HCT116 (cell line): ENCODE data around the gene PPARGC1A. TPM values are rescaled to one million over a fixed set of nuclear protein-coding genes. Genes with fewer than 3 reads are reported as not detected.

Experiments used
- ATAC-seq: fragments of 200-7000 bp; cut with Tn5 transposase; 2 replicates; pipeline ENCODE4 v1.9.1; 2020; ENCODE audit warnings: mild to moderate bottlenecking, moderate library complexity
- BruUV-seq: library from RNA; stranded (reverse); fragments of 400-500 nt; replicated peaks from 2 replicates; lab custom pipeline; 2021; lab: Mats Ljungman, UMichigan
- CTCF ChIA-PET: fragments of 300-600 bp; sonication (Branson Sonifier 250); formaldehyde crosslinking; loops from one replicate; lab custom pipeline; 2021; ENCODE audit warnings: antibody characterized with exemption; lab: Charles Lee
- POLR2A ChIA-PET: fragments of 300-600, 350-600 bp; sonication (Branson Sonifier 250); formaldehyde crosslinking; loops from one replicate; lab custom pipeline; 2021; ENCODE audit warnings: antibody characterized with exemption; lab: Charles Lee
- RAD21 ChIA-PET, 2 experiments: fragments of 300-600 bp; sonication (Branson Sonifier 250); formaldehyde crosslinking; loops; one replicate each; lab custom pipeline; 2023; ENCODE audit warnings: low total read pairs in 2 of 2; ENCODE audit not compliant: uncharacterized antibody in 2 of 2, unreplicated experiment in 2 of 2, low non-redundant PET in 1 of 2; lab: Charles Lee
- DNase-seq: peaks from one replicate; pipeline ENCODE4 v3.0.0-alpha.2; 2010; ENCODE audit warnings: low read depth, low spot score
- H2AFZ ChIP-seq: fragments of 200-600 bp; shearing (Covaris generic), sonication (generic); 2 replicates; pipeline ENCODE4 v1.6.1; 2017; ENCODE audit warnings: low read depth, mixed run types, mixed read lengths, antibody characterized with exemption, low read length; ENCODE audit not compliant: poor library complexity, severe bottlenecking
- H3K27ac ChIP-seq: 2 replicates; pipeline ENCODE4 v1.5.1; 2012; ENCODE audit warnings: low read depth, low read length
- H3K27me3 ChIP-seq: fragments of 200-600 bp; sonication (generic); 2 replicates; pipeline ENCODE4 v1.6.1; 2016; ENCODE audit warnings: mixed run types, low read length, mixed read lengths; ENCODE audit not compliant: insufficient read depth
- H3K36me3 ChIP-seq, 2 experiments: fragments of 200-500 bp in 1 of 2; fragments of 200-600 bp in 1 of 2; sonication (Bioruptor generic) in 1 of 2; sonication (generic) in 1 of 2; 2 replicates each; pipeline versions ENCODE4 v1.5.1 to v1.6.1; 2014 to 2016; ENCODE audit warnings: low read length in 2 of 2, inconsistent platforms in 1 of 2, mixed read lengths in 1 of 2, mixed run types in 1 of 2; ENCODE audit not compliant: insufficient read depth in 2 of 2, control insufficient read depth in 1 of 2
- H3K4me1 ChIP-seq, 2 experiments: fragments of 200-600 bp in 1 of 2; sonication (generic) in 1 of 2; 2 replicates each; pipeline versions ENCODE4 v1.5.1 to v1.6.1; 2012 to 2017; ENCODE audit warnings: low read length in 2 of 2, inconsistent platforms in 1 of 2, mild to moderate bottlenecking in 1 of 2, mixed read lengths in 1 of 2, mixed run types in 1 of 2, moderate library complexity in 1 of 2; ENCODE audit not compliant: insufficient read depth in 2 of 2, control insufficient read depth in 1 of 2
- H3K4me2 ChIP-seq: fragments of 200-600 bp; sonication (generic); 2 replicates; pipeline ENCODE4 v1.6.1; 2017; ENCODE audit warnings: mixed run types, low read length, mixed read lengths
- H3K4me3 ChIP-seq, 2 experiments: fragments of 200-600 bp in 1 of 2; sonication (generic) in 1 of 2; replicated peaks in 1 of 2; 2 replicates each; pipeline ENCODE4 v1.5.1; 2011 to 2016; ENCODE audit warnings: low read length in 2 of 2, control low read depth in 1 of 2, low read depth in 1 of 2, mild to moderate bottlenecking in 1 of 2, mixed read lengths in 1 of 2, mixed run types in 1 of 2
- H3K79me2 ChIP-seq: fragments of 200-600 bp; sonication (generic); 2 replicates; pipeline ENCODE4 v1.6.1; 2017; ENCODE audit warnings: mild to moderate bottlenecking, mixed run types, low read length, moderate library complexity, mixed read lengths; ENCODE audit not compliant: insufficient read depth
- H3K9ac ChIP-seq: fragments of 200-600 bp; sonication (generic); 2 replicates; pipeline ENCODE4 v1.6.1; 2016; ENCODE audit warnings: low read length, mixed read lengths
- H3K9me2 ChIP-seq: fragments of 200-600 bp; sonication (generic), shearing (Covaris generic); 2 replicates; pipeline ENCODE4 v1.6.1; 2017; ENCODE audit warnings: mixed run types, mild to moderate bottlenecking, moderate library complexity; ENCODE audit not compliant: insufficient read depth
- H3K9me3 ChIP-seq, 2 experiments: fragments of 200-500 bp in 1 of 2; fragments of 200-600 bp in 1 of 2; sonication (Bioruptor generic) in 1 of 2; sonication (generic) in 1 of 2; 2 replicates each; pipeline ENCODE4 v1.6.1; 2014 to 2017; ENCODE audit warnings: low read length in 2 of 2, mixed read lengths in 2 of 2, inconsistent platforms in 1 of 2, low read depth in 1 of 2, mild to moderate bottlenecking in 1 of 2, mixed run types in 1 of 2, moderate library complexity in 1 of 2; ENCODE audit not compliant: control insufficient read depth in 1 of 2, insufficient read depth in 1 of 2
- H4K20me1 ChIP-seq: fragments of 200-600 bp; sonication (generic), shearing (Covaris generic); 2 replicates; pipeline ENCODE4 v1.6.1; 2017; ENCODE audit warnings: mixed run types, mild to moderate bottlenecking, moderate library complexity; ENCODE audit not compliant: insufficient read depth
- CBX3 ChIP-seq: IDR thresholded peaks from 2 replicates; pipeline ENCODE4 v1.6.1; 2012; ENCODE audit warnings: low read depth
- CEBPB ChIP-seq: IDR thresholded peaks from 2 replicates; pipeline ENCODE4 v1.6.1; 2012; ENCODE audit warnings: low read depth
- EGR1 ChIP-seq: IDR thresholded peaks from 2 replicates; pipeline ENCODE4 v1.6.1; 2012; ENCODE audit warnings: low read depth
- ELF1 ChIP-seq: IDR thresholded peaks from 2 replicates; pipeline ENCODE4 v1.6.1; 2012; ENCODE audit warnings: low read depth, borderline replicate concordance
- EZH2 ChIP-seq: fragments of 200-600 bp; sonication (generic); IDR thresholded peaks from 2 replicates; pipeline ENCODE4 v1.6.1; 2017; ENCODE audit warnings: antibody characterized with exemption, mixed run types
- EZH2phosphoT487 ChIP-seq: fragments of 200-600 bp; IDR thresholded peaks from 2 replicates; pipeline ENCODE4 v1.6.1; 2018; ENCODE audit warnings: antibody characterized with exemption, borderline replicate concordance
- JUND ChIP-seq: IDR thresholded peaks from 2 replicates; pipeline ENCODE4 v1.6.1; 2012
- POLR2A ChIP-seq: IDR thresholded peaks from 2 replicates; pipeline ENCODE4 v1.7.0; 2011; ENCODE audit warnings: borderline replicate concordance; ENCODE audit not compliant: insufficient read depth, insufficient read length; ENCODE audit errors: extremely low read depth
- POLR2AphosphoS5 ChIP-seq: IDR thresholded peaks from 2 replicates; pipeline ENCODE4 v1.6.1; 2011; ENCODE audit warnings: mild to moderate bottlenecking, low read depth, low read length, moderate library complexity
- RAD21 ChIP-seq: IDR thresholded peaks from 2 replicates; pipeline ENCODE4 v1.6.1; 2012; ENCODE audit warnings: low read depth, mild to moderate bottlenecking
- SIN3A ChIP-seq: IDR thresholded peaks from 2 replicates; pipeline ENCODE4 v1.6.1; 2012; ENCODE audit warnings: low read depth
- SP1 ChIP-seq: IDR thresholded peaks from 2 replicates; pipeline ENCODE4 v1.6.1; 2012; ENCODE audit warnings: low read depth
- SRF ChIP-seq: IDR thresholded peaks from 2 replicates; pipeline ENCODE4 v1.6.1; 2012; ENCODE audit warnings: low read depth
- TCF7L2 ChIP-seq: IDR thresholded peaks from 2 replicates; pipeline ENCODE4 v1.7.0; 2011; ENCODE audit warnings: borderline replicate concordance, inconsistent platforms; ENCODE audit not compliant: insufficient read depth, insufficient read length; ENCODE audit errors: extremely low read depth
- ZFX ChIP-seq: fragments of 450-650 bp; IDR thresholded peaks from 2 replicates; pipeline ENCODE4 v1.6.1; 2017
- ZNF274 ChIP-seq: fragments of 200-500 bp; sonication (Bioruptor generic); IDR thresholded peaks from 2 replicates; pipeline ENCODE4 v1.6.1; 2014; ENCODE audit warnings: mild to moderate bottlenecking, low read depth, low read length, inconsistent platforms
- intact Hi-C: fragments of 100-400 bp; cut with micrococcal nuclease; formaldehyde crosslinking; loops from 2 replicates; pipeline ENCODE4 v1.10.0; 2022
- total RNA-seq: library from RNA; stranded (reverse); gene quantifications from one replicate; pipeline ENCODE4 v1.2.1, GENCODE V29; 2021; ENCODE audit not compliant: unreplicated experiment
- TF ChIP-seq, protein P1 (sequence below): IDR thresholded peaks from 2 replicates; pipeline ENCODE4 v1.6.1; 2011; ENCODE audit warnings: mild to moderate bottlenecking, low read length, moderate library complexity; ENCODE audit not compliant: insufficient replicate concordance; ENCODE audit errors: extremely low read depth
- TF ChIP-seq, protein P2 (sequence below), 3 experiments: fragments of 200-600 bp in 1 of 3; sonication (generic) in 1 of 3; IDR thresholded peaks in 2 of 3; conservative IDR thresholded peaks in 1 of 3; 2 replicates each; pipeline ENCODE4 v1.5.1; 2012 to 2017; ENCODE audit warnings: low read depth in 2 of 3, low read length in 2 of 3, antibody characterized with exemption in 1 of 3, borderline replicate concordance in 1 of 3, control low read depth in 1 of 3, mild to moderate bottlenecking in 1 of 3, mixed read lengths in 1 of 3, mixed run types in 1 of 3, moderate library complexity in 1 of 3; ENCODE audit not compliant: insufficient read depth in 1 of 3
- TF ChIP-seq, protein P3 (sequence below): IDR thresholded peaks from 2 replicates; pipeline ENCODE4 v1.6.1; 2012; ENCODE audit warnings: low read depth
- TF ChIP-seq, protein P4 (sequence below): IDR thresholded peaks from 2 replicates; pipeline ENCODE4 v1.6.1; 2012

Gene PPARGC1A
- total RNA-seq, 1 experiment from 2014 or later = not detected

DNA sequence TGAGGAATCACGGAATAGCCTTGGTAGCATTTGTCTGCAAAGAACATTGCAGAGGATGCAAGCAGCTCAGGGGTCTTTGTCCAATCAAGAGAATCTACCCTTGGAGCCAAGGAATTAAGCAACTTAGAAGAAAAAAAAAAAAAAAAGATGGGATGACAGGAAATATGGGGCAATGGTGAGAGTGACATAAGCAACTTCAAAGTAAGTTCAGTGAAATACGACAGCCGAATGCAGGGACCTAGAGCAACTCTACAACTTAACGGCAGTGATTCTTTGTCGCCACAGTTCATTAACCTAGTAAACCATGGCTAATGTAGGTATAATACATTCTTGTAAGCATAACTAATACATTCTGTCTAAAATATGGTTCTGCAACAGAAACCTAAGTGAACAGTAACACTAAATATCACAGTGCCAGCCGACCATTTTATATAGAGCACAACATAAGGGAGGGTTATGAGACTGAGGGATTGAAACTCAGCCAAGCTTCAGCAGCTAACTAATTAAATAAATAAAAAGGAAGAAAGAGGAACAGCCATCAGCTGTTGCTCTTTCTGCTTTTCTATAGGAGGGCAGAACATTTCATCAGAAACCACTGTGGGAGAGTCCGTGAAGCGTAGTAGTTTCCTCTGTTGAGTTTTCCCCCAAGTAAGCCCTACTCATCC lies 74.7 kb downstream of the PPARGC1A start:
- Histone ChIP-seq H2AFZ (no peak overlapping the region), H3K27ac (no peak overlapping the region), H3K9me3 (peaks cover 8 to 27% of the 10 kb centered on the region in 2 experiments; a peak in 3 of 4 replicates), H3K9me2 (no peaks in the 10 kb centered on the region), H3K4me3 (no peak overlapping the region), H3K9ac (no peak overlapping the region), H3K4me2 (no peak overlapping the region), H3K36me3 (no peaks in the 10 kb centered on the region)
- DNase-seq = no peak
- CTCF ChIA-PET = no interaction called here
- intact Hi-C loops = no loop called here
- TF ChIP-seq, protein P1, sequence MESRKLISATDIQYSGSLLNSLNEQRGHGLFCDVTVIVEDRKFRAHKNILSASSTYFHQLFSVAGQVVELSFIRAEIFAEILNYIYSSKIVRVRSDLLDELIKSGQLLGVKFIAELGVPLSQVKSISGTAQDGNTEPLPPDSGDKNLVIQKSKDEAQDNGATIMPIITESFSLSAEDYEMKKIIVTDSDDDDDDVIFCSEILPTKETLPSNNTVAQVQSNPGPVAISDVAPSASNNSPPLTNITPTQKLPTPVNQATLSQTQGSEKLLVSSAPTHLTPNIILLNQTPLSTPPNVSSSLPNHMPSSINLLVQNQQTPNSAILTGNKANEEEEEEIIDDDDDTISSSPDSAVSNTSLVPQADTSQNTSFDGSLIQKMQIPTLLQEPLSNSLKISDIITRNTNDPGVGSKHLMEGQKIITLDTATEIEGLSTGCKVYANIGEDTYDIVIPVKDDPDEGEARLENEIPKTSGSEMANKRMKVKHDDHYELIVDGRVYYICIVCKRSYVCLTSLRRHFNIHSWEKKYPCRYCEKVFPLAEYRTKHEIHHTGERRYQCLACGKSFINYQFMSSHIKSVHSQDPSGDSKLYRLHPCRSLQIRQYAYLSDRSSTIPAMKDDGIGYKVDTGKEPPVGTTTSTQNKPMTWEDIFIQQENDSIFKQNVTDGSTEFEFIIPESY = no peak
- no peak for TF ChIP-seq EGR1
- no peak for TF ChIP-seq POLR2AphosphoS5
- TF ChIP-seq, protein P2, sequence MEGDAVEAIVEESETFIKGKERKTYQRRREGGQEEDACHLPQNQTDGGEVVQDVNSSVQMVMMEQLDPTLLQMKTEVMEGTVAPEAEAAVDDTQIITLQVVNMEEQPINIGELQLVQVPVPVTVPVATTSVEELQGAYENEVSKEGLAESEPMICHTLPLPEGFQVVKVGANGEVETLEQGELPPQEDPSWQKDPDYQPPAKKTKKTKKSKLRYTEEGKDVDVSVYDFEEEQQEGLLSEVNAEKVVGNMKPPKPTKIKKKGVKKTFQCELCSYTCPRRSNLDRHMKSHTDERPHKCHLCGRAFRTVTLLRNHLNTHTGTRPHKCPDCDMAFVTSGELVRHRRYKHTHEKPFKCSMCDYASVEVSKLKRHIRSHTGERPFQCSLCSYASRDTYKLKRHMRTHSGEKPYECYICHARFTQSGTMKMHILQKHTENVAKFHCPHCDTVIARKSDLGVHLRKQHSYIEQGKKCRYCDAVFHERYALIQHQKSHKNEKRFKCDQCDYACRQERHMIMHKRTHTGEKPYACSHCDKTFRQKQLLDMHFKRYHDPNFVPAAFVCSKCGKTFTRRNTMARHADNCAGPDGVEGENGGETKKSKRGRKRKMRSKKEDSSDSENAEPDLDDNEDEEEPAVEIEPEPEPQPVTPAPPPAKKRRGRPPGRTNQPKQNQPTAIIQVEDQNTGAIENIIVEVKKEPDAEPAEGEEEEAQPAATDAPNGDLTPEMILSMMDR (IDR thresholded peaks at IDR 0.05 in 2 of 3, conservative IDR thresholded peaks at IDR 0.05 in 1 of 3; ENCODE audit: borderline replicate concordance in 1 of 3, insufficient read depth in 1 of 3, low read depth in 2 of 3, low read length in 2 of 3) = no peak
- TF ChIP-seq TCF7L2 = no peak
- TF ChIP-seq, protein P3, sequence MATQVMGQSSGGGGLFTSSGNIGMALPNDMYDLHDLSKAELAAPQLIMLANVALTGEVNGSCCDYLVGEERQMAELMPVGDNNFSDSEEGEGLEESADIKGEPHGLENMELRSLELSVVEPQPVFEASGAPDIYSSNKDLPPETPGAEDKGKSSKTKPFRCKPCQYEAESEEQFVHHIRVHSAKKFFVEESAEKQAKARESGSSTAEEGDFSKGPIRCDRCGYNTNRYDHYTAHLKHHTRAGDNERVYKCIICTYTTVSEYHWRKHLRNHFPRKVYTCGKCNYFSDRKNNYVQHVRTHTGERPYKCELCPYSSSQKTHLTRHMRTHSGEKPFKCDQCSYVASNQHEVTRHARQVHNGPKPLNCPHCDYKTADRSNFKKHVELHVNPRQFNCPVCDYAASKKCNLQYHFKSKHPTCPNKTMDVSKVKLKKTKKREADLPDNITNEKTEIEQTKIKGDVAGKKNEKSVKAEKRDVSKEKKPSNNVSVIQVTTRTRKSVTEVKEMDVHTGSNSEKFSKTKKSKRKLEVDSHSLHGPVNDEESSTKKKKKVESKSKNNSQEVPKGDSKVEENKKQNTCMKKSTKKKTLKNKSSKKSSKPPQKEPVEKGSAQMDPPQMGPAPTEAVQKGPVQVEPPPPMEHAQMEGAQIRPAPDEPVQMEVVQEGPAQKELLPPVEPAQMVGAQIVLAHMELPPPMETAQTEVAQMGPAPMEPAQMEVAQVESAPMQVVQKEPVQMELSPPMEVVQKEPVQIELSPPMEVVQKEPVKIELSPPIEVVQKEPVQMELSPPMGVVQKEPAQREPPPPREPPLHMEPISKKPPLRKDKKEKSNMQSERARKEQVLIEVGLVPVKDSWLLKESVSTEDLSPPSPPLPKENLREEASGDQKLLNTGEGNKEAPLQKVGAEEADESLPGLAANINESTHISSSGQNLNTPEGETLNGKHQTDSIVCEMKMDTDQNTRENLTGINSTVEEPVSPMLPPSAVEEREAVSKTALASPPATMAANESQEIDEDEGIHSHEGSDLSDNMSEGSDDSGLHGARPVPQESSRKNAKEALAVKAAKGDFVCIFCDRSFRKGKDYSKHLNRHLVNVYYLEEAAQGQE = no peak
- no peak for TF ChIP-seq EZH2
- no peak for TF ChIP-seq CBX3
- no peak for TF ChIP-seq JUND
- no peak for TF ChIP-seq SP1
- no peak for TF ChIP-seq ZNF274
- TF ChIP-seq ELF1 = no peak
- no peak for TF ChIP-seq POLR2A
- TF ChIP-seq, protein P4, sequence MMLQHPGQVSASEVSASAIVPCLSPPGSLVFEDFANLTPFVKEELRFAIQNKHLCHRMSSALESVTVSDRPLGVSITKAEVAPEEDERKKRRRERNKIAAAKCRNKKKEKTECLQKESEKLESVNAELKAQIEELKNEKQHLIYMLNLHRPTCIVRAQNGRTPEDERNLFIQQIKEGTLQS = no peak
- TF ChIP-seq RAD21 = no peak
- no peak for TF ChIP-seq SRF
- TF ChIP-seq CEBPB = no peak
- TF ChIP-seq EZH2phosphoT487 = no peak
- no peak for TF ChIP-seq ZFX
- TF ChIP-seq SIN3A = no peak
- TF ChIP-seq, all 23 proteins: peak for 0
- ATAC-seq = no peak
- H3K4me1 ChIP-seq = no peaks in the 10 kb centered on the region
- H3K27me3 ChIP-seq = no peaks in the 10 kb centered on the region
- ChIA-PET POLR2A (no interaction called here), RAD21 (no interaction called here)
- no TSS peak for BruUV-seq
- no peaks in the 10 kb centered on the region for H4K20me1 ChIP-seq
- H3K79me2 ChIP-seq = no peaks in the 10 kb centered on the region
